K562 (cell line): ENCODE measurements around the gene C1QTNF5. TPM values are rescaled to one million over a fixed set of nuclear protein-coding genes. Genes with fewer than 3 reads are reported as not detected.

Experiments
- AFF4 ChIP-seq: sonication (generic); formaldehyde crosslinking; IDR thresholded peaks from 2 replicates; pipeline ENCODE4 v1.8.0; 2023; ENCODE audit warnings: mild to moderate bottlenecking, missing genetic modification reagents
- CBFA2T2 ChIP-seq: fragments of 450-650 bp; conservative IDR thresholded peaks from 2 replicates; pipeline ENCODE4 v1.6.1; 2017; ENCODE audit warnings: mild to moderate bottlenecking
- FUS ChIP-seq: fragments of 200-400 bp; formaldehyde crosslinking; optimal IDR thresholded peaks from 2 replicates; pipeline ENCODE3; 2017; ENCODE audit warnings: low read depth, low read length
- MECOM ChIP-seq: fragments of 250-450 bp; sonication (Bioruptor Pico); IDR thresholded peaks from 2 replicates; pipeline ENCODE4 v1.8.0; 2022; ENCODE audit warnings: inconsistent platforms
- MED1 ChIP-seq: sonication (generic); formaldehyde crosslinking; IDR thresholded peaks from 2 replicates; pipeline ENCODE4 v1.8.1; 2023; ENCODE audit warnings: missing genetic modification reagents, borderline replicate concordance
- MNT ChIP-seq, 2 experiments: fragments of 450-650 bp; conservative IDR thresholded peaks; 2 replicates each; pipeline ENCODE4 v1.6.1; 2017; ENCODE audit warnings: mild to moderate bottlenecking in 2 of 2, moderate library complexity in 2 of 2
- NCOA6 ChIP-seq: fragments of 450-650 bp; IDR thresholded peaks from 2 replicates; pipeline ENCODE4 v1.6.1; 2017; ENCODE audit warnings: mild to moderate bottlenecking
- ZNF124 ChIP-seq: sonication (generic); formaldehyde crosslinking; IDR thresholded peaks from 2 replicates; pipeline ENCODE4 v1.8.1; 2022; ENCODE audit warnings: missing genetic modification reagents
- ZNF134 ChIP-seq: fragments of 250-450 bp; sonication (Bioruptor Pico); conservative IDR thresholded peaks from 2 replicates; pipeline ENCODE4 v1.4.0; 2020
- ZNF184 ChIP-seq: sonication (generic); formaldehyde crosslinking; IDR thresholded peaks from 2 replicates; pipeline ENCODE4 v1.5.0; 2020; ENCODE audit warnings: missing genetic modification reagents
- ZNF224 ChIP-seq: sonication (generic); formaldehyde crosslinking; IDR thresholded peaks from 2 replicates; pipeline ENCODE4 v1.8.0; 2022; ENCODE audit warnings: mild to moderate bottlenecking, missing genetic modification reagents
- ZNF449 ChIP-seq: fragments of 250-450 bp; sonication (Bioruptor Pico); IDR thresholded peaks from 2 replicates; pipeline ENCODE4 v1.8.0; 2022; ENCODE audit warnings: moderate library complexity, mild to moderate bottlenecking, inconsistent platforms
- ZNF75A ChIP-seq: fragments of 450-650 bp; formaldehyde crosslinking; IDR thresholded peaks from 2 replicates; pipeline ENCODE4 v1.4.0; 2020; ENCODE audit warnings: mild to moderate bottlenecking
- ZNF830 ChIP-seq: fragments of 250-450 bp; sonication (Bioruptor Pico); IDR thresholded peaks from 2 replicates; pipeline ENCODE4 v1.5.0; 2021; ENCODE audit warnings: mild to moderate bottlenecking
- polyA plus RNA-seq, 8 experiments: library from polyadenylated mRNA; depleted of rRNA in 4 of 8; stranded (reverse) in 5 of 8; unstranded in 3 of 8; fragments of >200 nt; fragmentation: Nextera tagmentation in 2 of 8; fragmentation: Illumina TruSeq in 1 of 8; extraction: Ambion mirVana in 2 of 8; extraction: Trizol in 1 of 8; gene quantifications; 2 replicates each; pipeline versions ENCODE4 v1.2.1 to v1.2.3, GENCODE V29; 2011 to 2014; ENCODE audit warnings: inconsistent platforms in 1 of 8, missing spikeins in 1 of 8
- total RNA-seq, 7 experiments: library from RNA; depleted of rRNA in 6 of 7; stranded (reverse); fragments of >200 nt in 6 of 7; fragmentation: Illumina TruSeq in 2 of 7; extraction: Trizol in 2 of 7; gene quantifications; 2 replicates each; pipeline versions ENCODE4 v1.2.1 to v1.2.3, GENCODE V29; 2011 to 2021; ENCODE audit warnings: low replicate concordance in 1 of 7
- TF ChIP-seq, protein P1 (sequence below): fragments of 450-650 bp; IDR thresholded peaks from 2 replicates; pipeline ENCODE4 v1.6.1; 2016; ENCODE audit warnings: borderline replicate concordance
- TF ChIP-seq, protein P2 (sequence below): IDR thresholded peaks from 3 replicates; pipeline ENCODE4 v1.6.1; 2011; ENCODE audit warnings: borderline replicate concordance, mild to moderate bottlenecking, moderate library complexity; ENCODE audit not compliant: insufficient read length; ENCODE audit errors: extremely low read depth

The C1QTNF5 gene
- total and polyA plus RNA-seq, 9 of the 15 experiments (the other 6 are each of a cell fraction or from before 2014, with no cell fraction given), result 0.07 to 0.76 (median 0.24) TPM; not detected in 1

DNA sequence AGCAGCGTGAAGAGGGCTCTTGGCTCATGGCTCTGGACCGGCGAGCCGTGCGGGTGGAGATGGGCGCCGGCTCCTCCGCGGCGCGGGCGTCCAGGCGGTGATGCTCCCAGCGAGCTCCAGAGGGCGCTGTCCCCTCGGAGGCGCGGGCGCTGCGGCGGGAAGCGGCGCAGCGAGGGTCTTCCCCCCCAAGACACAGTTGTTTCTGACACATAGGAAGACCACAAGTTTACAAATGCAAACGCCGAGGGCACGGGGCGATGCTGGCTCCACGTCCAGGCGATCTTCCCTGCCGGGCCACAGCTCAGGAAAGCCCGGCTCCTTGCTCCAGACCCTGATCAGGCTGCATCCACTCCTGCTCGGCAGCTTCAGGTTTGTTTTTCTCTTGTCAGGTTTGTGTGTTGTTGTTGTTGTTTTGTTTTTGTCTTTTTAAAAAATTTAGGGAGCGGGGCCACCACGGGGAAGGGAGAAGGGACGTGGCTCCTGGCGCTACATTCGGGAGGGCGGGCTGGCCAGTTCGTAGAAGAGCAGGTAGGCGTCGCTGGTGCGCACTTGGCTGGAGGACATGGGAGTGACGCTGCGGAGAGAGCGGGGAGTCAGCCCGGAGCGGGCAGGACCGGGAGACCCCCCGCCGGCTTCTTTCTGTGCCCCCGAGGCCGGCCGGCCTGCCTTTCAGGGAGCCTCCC lies 15.8 kb upstream of the C1QTNF5 start (continued):
- TF ChIP-seq ZNF449 (CRISPR knock-in tag) (no peak), NCOA6 (no peak), AFF4 (no peak), ZNF134 (CRISPR knock-in tag) (no peak), CBFA2T2 (no peak), MNT (conservative IDR thresholded peaks at IDR 0.05) (no peak; a peak in 1 of 4 replicates), ZNF124 (no peak), FUS (no peak), ZNF224 (CRISPR knock-in tag) (no peak), ZNF75A (CRISPR knock-in tag) (no peak), ZNF184 (no peak), MED1 (no peak), ZNF830 (no peak), MECOM (no peak)
- TF ChIP-seq, protein P1, sequence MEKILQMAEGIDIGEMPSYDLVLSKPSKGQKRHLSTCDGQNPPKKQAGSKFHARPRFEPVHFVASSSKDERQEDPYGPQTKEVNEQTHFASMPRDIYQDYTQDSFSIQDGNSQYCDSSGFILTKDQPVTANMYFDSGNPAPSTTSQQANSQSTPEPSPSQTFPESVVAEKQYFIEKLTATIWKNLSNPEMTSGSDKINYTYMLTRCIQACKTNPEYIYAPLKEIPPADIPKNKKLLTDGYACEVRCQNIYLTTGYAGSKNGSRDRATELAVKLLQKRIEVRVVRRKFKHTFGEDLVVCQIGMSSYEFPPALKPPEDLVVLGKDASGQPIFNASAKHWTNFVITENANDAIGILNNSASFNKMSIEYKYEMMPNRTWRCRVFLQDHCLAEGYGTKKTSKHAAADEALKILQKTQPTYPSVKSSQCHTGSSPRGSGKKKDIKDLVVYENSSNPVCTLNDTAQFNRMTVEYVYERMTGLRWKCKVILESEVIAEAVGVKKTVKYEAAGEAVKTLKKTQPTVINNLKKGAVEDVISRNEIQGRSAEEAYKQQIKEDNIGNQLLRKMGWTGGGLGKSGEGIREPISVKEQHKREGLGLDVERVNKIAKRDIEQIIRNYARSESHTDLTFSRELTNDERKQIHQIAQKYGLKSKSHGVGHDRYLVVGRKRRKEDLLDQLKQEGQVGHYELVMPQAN, result peak; percentile 30; the same call in 1 of the 2 replicates
- TF ChIP-seq, protein P2, sequence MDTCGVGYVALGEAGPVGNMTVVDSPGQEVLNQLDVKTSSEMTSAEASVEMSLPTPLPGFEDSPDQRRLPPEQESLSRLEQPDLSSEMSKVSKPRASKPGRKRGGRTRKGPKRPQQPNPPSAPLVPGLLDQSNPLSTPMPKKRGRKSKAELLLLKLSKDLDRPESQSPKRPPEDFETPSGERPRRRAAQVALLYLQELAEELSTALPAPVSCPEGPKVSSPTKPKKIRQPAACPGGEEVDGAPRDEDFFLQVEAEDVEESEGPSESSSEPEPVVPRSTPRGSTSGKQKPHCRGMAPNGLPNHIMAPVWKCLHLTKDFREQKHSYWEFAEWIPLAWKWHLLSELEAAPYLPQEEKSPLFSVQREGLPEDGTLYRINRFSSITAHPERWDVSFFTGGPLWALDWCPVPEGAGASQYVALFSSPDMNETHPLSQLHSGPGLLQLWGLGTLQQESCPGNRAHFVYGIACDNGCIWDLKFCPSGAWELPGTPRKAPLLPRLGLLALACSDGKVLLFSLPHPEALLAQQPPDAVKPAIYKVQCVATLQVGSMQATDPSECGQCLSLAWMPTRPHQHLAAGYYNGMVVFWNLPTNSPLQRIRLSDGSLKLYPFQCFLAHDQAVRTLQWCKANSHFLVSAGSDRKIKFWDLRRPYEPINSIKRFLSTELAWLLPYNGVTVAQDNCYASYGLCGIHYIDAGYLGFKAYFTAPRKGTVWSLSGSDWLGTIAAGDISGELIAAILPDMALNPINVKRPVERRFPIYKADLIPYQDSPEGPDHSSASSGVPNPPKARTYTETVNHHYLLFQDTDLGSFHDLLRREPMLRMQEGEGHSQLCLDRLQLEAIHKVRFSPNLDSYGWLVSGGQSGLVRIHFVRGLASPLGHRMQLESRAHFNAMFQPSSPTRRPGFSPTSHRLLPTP, result no peak
